SU-DHL-6 (cell line): ENCODE results near the gene TRAF4.

ENCODE experiments used
- H2AFZ ChIP-seq: fragments of 200-600 bp; sonication (generic); 2 replicates; pipeline ENCODE4 v1.6.1; 2014; ENCODE audit warnings: low read depth, mild to moderate bottlenecking, moderate library complexity, mixed read lengths, antibody characterized with exemption, low read length; ENCODE audit not compliant: severe bottlenecking
- H3F3A ChIP-seq: fragments of 200-600 bp; shearing (Covaris generic); 2 replicates; pipeline ENCODE4 v1.6.0; 2016; ENCODE audit warnings: antibody characterized with exemption, mild to moderate bottlenecking; ENCODE audit not compliant: insufficient read depth
- H3K27ac ChIP-seq: fragments of 200-600 bp; sonication (generic); 2 replicates; pipeline ENCODE4 v1.5.1; 2016; ENCODE audit warnings: low read depth, mild to moderate bottlenecking, low read length, moderate library complexity, mixed read lengths
- H3K27me3 ChIP-seq: fragments of 200-600 bp; sonication (generic), shearing (Covaris generic); 2 replicates; pipeline ENCODE4 v1.6.0; 2014; ENCODE audit warnings: mild to moderate bottlenecking, low read length
- H3K36me3 ChIP-seq: fragments of 200-600 bp; sonication (generic); 2 replicates; pipeline ENCODE4 v1.6.1; 2014; ENCODE audit warnings: mild to moderate bottlenecking, low read length, mixed read lengths
- H3K4me2 ChIP-seq: fragments of 300-600, 200-600 bp; shearing (Covaris generic), sonication (generic); 2 replicates; pipeline ENCODE4 v1.6.0; 2014; ENCODE audit warnings: low read length, low read depth, mild to moderate bottlenecking; ENCODE audit not compliant: poor library complexity, severe bottlenecking
- H3K4me3 ChIP-seq: fragments of 200-600 bp; sonication (generic); 2 replicates; pipeline ENCODE4 v1.5.1; 2014; ENCODE audit warnings: antibody characterized with exemption, low read length, mild to moderate bottlenecking, mixed read lengths; ENCODE audit not compliant: insufficient read depth, poor library complexity, severe bottlenecking
- H3K79me2 ChIP-seq: fragments of 200-600 bp; sonication (generic); 2 replicates; pipeline ENCODE4 v1.6.1; 2014; ENCODE audit warnings: mild to moderate bottlenecking, low read length, moderate library complexity; ENCODE audit not compliant: insufficient read depth
- H3K9ac ChIP-seq: fragments of 200-600 bp; sonication (generic); 2 replicates; pipeline ENCODE4 v1.7.0; 2014; ENCODE audit warnings: mild to moderate bottlenecking, low read length
- H3K9me2 ChIP-seq: fragments of 200-600 bp; sonication (generic); replicated peaks from 2 replicates; pipeline ENCODE4 v1.6.1; 2014; ENCODE audit warnings: low read length; ENCODE audit not compliant: insufficient read depth
- H3K9me3 ChIP-seq: fragments of 200-600 bp; sonication (generic); 2 replicates; pipeline ENCODE4 v1.6.1; 2014; ENCODE audit warnings: low read length, mixed read lengths; ENCODE audit not compliant: insufficient read depth
- H4K20me1 ChIP-seq: fragments of 200-600 bp; sonication (generic); 2 replicates; pipeline ENCODE4 v1.6.1; 2014; ENCODE audit warnings: low read depth, mild to moderate bottlenecking, antibody characterized with exemption, low read length, moderate library complexity, mixed read lengths
- EZH2phosphoT487 ChIP-seq: fragments of 200-600 bp; sonication (generic), shearing (Covaris generic); conservative IDR thresholded peaks from 2 replicates; pipeline ENCODE4 v1.6.1; 2018; ENCODE audit warnings: mild to moderate bottlenecking, antibody characterized with exemption, low read length, moderate library complexity, mixed read lengths
- TF ChIP-seq, protein P1 (sequence below): fragments of 200-600 bp; sonication (generic); IDR thresholded peaks from one replicate; pipeline ENCODE4 v1.5.1; 2017; ENCODE audit warnings: antibody characterized with exemption, mild to moderate bottlenecking, low read length, moderate library complexity; ENCODE audit not compliant: insufficient read depth, poor library complexity, severe bottlenecking

The TRAF4 gene

DNA sequence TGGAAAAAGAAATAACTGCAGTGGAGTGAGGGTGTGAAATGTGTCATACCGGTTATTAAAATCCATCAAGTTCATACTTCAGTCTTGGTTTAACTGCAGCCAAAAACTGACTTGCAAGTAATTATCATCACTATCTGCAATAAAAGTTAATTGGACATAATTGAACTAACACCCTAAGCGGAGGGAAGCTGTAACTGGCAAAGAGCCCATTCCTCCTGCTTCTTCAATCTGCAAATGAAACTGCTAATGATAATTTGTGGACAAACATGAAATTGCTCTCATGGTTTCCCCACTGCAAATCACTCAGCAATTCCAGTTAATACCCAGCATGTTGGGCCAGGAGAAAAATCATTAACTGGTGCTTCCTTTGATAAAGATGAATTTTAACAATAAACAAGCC, 52.3 kb downstream of the TRAF4 start:
- Histone ChIP-seq H4K20me1 (no peaks in the 10 kb centered on the region), H3K79me2 (peaks cover 83% of the 10 kb centered on the region), H2AFZ (no peak overlapping the region), H3K9me3 (no peaks in the 10 kb centered on the region), H3K4me3 (no peak overlapping the region), H3K27me3 (no peaks in the 10 kb centered on the region), H3F3A (peaks cover 8% of the 10 kb centered on the region; the same call in 1 of the 2 replicates), H3K4me2 (no peak overlapping the region), H3K9me2 (no peaks in the 10 kb centered on the region), H3K27ac (no peak overlapping the region), H3K9ac (no peak overlapping the region), H3K36me3 (no peaks in the 10 kb centered on the region)
- no peak for TF ChIP-seq EZH2phosphoT487
- TF ChIP-seq, protein P1, sequence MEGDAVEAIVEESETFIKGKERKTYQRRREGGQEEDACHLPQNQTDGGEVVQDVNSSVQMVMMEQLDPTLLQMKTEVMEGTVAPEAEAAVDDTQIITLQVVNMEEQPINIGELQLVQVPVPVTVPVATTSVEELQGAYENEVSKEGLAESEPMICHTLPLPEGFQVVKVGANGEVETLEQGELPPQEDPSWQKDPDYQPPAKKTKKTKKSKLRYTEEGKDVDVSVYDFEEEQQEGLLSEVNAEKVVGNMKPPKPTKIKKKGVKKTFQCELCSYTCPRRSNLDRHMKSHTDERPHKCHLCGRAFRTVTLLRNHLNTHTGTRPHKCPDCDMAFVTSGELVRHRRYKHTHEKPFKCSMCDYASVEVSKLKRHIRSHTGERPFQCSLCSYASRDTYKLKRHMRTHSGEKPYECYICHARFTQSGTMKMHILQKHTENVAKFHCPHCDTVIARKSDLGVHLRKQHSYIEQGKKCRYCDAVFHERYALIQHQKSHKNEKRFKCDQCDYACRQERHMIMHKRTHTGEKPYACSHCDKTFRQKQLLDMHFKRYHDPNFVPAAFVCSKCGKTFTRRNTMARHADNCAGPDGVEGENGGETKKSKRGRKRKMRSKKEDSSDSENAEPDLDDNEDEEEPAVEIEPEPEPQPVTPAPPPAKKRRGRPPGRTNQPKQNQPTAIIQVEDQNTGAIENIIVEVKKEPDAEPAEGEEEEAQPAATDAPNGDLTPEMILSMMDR: no peak
